ENCODE results near the gene ST7. TPM values are rescaled to one million over a fixed set of nuclear protein-coding genes. Genes with fewer than 3 reads are reported as not detected.

Gene ST7
- total RNA-seq, 1 donor from 2014 or later, result 18.9 TPM

DNA sequence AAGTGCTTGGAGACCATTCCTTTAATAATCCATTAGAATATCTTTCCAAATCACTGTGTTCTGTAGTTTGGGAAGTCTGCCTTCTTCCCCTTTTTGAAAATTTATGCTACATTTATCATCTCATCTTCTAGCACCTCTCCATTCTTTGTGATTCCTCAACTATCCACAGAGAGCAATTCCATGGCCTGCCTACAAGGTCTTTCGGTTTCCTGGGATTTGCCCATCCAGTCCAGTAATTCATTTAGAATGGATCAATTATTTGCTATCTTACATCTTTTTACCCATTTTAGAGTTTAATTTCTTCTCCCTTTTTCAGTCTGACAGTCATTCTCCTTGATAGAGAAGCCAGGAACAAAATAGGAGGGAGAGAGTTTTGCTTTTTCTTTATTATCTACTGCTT lies 179.8 kb downstream of the ST7 start:
- DNase-seq, result no peak

DNA sequence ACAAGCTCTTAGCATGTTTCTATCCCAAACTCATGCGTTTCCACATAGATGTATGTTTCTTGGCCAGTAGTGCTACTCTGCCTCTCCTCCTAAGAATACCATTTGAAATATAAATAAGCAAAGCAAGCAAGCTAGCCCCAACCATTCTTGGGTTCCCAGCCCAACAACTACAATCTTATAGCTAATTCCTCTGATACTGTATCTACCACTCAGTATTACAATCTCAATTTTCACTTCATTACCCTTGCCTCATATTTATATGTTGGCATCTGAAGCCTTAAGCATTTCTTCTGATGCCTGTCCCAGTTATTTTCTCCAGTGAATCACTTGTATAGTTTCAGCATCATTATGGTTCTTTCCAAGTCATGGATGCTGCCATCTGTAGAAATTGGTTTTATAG lies 181.1 kb downstream of the ST7 start:
- DNase-seq, result no peak

DNA sequence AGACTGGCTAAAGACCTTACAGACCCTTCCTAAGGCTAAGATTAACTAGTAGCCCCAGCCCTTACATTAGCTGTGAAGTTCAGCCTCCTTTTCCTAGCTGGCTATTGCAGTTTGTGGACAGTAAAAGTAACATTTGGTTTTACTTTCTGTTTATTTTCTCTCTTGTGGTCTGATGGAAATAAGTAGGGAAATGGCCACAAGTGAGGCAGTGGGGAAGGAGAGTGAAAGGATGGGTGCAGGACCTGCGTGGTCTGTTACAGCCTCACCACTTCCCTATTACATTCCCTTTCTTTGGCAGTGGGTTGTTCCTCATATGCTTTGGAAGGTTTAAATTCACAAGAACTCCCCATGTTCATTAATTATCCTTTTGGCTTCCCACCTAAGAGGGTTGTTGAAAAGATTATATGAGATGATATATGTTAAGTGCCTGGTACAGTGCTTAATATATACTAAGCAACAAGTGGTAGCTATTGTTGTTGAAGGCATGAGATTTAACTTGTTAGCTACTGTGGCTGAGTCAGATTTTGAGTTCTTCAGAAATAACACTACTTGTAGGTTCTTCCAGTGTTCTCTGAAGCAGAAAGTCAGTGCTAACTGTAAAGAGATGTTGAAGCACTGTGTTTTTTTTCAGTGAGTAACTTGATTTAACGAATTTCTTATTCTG lies 181.7 kb downstream of the ST7 start:
- no peak for DNase-seq

DNA sequence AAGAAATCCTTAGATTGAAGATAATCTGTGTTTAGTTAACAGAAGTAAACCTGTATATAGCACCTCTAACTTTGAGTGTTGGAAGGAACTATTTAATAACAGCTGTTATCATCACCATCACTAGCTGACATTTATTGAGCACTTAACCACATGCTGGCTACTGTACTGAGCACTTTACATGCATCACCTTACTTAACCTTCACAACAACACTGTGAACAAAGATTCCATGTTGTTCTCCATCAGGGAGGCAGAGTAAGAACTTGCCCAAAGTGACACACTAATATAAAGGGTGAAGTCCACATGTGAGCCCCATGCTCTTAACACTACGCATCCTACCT lies 182.2 kb downstream of the ST7 start:
- no peak for DNase-seq

DNA sequence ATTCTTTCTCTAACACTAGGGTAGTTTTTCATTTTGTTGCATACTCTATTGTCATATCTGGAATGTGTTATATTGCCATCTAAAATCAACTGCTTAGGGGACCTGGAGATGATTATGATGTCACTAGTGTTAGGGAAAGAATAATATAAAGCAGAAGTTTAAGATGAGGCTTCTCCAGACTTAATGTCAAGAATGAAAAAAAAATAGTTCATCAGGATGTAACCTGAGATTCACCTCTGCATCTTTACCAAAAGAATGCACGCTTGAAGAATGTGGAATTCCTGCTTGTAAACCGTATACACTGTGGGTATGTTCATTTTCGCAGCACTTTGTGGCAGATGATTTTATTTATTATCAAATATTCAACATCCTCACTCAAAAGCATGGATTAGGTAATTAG lies 184.6 kb downstream of the ST7 start:
- no peak for DNase-seq

DNA sequence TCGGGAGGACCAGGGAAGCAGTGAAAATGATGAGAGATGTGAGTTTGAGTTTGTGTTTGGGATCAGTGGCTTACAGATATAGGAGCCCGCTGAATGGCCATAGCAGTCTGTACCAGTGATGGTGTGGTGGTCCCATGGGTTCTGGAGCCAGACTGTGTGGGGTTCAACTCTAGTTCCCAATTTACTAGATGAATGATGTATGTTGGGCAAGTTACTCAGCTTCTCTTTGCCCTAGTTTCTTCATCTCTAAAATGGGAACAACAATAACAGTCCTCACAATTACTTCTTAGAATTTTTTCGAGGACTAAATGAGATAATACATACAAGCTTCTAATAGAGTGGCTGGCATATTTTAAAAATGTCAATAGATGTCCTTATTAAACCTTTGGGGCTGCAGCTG lies 185.2 kb downstream of the ST7 start:
- DNase-seq, result no peak

DNA sequence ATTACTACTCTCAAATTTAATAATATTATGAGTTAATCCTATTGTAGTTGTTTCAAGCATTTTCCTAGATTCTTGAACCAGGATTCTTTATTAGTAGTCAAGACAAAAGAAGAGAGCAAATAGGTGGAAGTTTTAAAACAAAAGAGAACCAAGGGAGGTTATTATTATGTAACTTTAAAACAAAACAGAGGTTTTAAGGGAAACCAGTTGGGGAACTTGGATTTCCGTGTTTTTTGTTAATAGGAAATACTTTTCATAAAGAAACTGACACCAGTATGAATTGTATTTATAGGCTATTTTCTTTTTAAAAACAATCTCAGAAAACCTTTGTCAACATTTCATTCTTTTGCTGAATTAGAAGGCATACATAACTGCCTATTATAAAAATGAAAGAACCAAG lies 185.7 kb downstream of the ST7 start:
- peak; percentile 12 for DNase-seq

DNA sequence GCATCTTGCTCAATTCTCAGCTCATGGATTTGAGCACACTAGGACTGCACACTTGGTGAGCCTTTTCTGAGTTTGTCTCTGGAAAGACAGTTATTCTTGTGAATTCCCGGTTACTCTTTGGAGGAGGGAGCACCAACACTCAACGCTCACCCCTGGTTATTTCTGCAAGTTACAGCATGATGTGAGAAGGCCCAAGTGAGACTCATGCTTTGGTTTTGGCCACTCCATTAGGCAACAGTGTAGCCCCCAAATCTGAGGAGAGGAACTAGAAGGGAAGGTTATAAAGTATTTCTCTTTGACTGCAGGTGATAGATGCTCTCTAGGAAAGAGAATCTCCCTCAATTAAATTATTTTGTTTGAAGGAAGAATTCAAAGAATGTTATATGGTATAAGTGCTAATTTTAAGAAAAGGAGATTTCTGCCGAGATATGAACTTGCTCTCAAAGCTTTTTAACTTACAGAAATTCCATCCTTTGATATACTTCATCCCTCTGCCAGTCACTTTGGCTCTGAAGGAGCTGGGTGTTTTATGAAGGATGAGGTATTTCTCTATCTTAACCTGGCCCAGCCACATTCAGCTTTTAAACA lies 186.2 kb downstream of the ST7 start:
- DNase-seq, result no peak

DNA sequence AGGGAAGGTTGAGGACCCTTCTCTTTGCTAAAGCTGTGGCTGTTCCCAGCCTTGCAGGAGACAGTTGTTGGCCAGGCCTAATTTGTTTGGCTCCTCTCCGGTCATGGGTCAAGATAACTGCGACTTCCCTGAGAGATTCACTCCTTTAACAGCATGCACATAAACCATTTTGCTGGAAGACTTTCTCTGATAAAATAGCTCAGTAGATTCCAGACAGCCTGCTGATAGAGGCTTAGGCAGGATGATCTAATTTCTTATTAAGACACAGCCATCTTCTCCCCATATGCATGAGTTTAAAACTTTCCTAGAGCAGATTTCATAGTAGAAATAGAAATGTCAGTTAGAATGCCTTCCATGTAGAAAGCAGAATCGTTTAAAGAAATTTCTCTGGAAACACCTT lies 187.6 kb downstream of the ST7 start:
- no peak for DNase-seq

DNA sequence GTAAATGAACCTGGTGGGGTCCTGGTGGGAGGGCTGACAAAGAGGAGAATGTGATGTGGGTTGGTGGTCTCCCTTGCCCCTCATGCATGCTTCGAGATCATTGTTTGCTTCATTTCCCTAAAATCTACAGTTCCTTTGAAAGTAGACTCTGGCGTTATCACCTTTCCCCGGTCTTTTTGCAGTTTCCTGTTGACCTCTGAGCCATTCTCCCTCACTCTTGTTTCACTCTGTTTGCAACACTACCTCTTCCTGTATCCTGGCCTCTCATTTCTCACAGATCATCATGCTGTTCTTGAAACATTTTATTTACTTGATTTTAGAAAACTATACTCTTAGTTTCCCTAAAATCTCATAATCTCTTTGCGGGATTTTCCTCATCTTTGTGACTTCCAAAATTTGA lies 189.8 kb downstream of the ST7 start:
- DNase-seq, result peak; percentile 43

DNA sequence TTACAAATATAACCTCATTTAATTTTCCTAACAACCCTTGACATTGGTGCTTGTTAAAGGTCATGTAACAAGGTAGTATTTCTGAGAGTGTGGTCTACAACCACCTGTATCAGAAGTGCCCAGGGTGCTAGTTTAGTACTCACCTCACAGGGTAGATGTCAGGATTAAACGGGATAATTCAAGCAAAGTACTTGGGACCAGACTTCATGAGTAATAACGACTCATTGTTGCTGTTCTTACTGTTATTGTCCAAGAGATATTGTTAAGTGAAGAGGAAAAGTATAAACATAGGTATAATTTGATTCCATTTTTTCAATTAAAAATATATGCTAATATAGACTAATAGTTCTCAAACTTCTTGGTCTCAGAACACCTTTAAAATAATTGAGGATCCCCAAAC lies 190.3 kb downstream of the ST7 start:
- peak; percentile 56 for DNase-seq

DNA sequence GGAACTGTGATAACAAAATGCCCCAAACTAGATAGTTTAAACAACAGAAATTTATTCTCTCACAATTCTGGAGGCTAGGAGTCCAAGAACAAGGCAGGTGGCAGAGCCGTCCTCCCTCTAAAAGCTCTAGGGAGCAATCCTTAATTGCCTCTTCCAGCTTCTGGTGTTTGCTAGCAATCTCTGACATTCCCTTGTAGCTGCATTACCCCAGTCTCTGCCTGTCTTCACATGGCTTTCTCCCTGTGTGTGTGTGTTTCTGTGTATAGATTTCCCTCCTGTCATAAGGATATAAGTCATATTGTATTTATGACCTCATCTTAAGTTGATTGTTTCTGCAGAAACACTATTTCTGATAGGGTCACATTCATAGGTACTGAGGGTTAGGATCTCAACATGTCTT lies 192.0 kb downstream of the ST7 start:
- DNase-seq, result peak; percentile 19

DNA sequence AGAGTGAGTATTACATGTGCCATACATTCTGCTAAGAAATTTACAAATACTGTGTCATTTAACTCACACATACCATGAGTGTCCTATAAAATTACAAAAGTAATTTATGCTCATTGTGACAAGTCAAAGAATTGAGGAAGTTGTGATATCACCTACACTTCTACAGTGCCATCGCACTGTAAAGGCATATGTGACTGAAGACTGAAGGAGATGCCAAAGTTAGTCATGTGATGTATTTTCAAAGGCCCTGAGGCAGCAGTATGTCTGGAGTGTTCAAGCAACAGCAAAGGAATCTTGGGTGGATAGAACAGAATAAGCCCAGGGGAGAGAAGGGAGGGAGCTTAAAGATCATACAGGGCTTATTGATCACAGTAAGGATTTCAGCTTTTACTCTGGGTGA lies 192.8 kb downstream of the ST7 start:
- no peak for DNase-seq

DNA sequence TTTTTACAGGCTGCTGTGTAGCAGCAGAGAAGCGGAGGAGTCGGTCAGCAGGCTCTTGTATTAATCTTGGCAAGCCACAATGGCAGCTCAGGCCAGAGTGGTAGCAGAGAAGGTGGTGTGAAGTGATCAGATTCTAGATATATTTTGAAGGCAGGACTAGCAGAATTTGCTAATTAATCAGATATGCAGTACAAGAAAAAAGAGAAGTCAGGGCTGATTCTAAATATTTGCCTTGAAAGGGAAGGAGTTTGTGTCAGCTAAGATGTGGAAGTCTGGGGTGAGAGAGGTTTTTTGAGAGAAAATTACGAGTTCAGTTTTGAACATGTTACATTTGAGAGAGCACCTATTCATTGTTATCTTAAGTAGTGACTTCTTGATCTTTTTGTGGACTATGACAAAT lies 193.2 kb downstream of the ST7 start:
- no peak for DNase-seq

DNA sequence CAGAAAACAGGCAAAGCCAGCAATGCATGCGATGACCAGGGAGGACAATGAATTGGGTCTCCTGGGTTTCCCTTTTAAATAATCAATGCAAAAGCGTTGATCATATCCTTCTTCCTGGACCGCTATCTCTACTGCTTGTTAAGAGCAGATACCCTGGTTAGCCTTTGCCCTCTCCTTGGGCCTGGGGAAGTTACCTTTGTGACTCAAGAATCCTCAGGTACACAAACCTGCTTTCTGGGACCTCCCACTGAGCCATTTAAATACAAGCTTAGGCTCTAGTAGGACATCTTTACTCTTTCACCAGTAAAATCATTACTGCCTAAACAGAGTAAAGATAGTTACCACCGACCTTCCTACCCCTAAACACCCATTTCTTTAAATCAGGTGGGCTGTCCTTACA lies 195.7 kb downstream of the ST7 start:
- DNase-seq, result no peak

DNA sequence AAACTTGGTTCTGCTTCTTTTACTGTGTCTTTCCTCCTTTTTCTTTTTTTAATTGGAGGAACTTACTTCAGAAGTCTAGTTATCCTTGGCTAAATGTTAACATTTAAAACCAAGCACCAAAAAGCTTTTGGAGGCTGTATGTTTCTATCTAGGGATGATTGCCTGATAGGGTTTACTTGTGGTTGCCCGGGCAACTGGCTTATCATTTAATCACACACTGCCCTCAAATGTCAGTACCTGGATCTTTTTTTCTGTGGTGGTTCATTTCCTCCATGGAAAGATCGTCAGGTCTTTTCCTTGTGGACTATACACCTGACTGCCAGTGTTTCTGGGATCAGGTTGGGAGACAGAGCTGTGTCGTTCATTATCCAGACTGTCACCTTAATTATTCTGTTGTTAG lies 196.4 kb downstream of the ST7 start:
- DNase-seq, result no peak

DNA sequence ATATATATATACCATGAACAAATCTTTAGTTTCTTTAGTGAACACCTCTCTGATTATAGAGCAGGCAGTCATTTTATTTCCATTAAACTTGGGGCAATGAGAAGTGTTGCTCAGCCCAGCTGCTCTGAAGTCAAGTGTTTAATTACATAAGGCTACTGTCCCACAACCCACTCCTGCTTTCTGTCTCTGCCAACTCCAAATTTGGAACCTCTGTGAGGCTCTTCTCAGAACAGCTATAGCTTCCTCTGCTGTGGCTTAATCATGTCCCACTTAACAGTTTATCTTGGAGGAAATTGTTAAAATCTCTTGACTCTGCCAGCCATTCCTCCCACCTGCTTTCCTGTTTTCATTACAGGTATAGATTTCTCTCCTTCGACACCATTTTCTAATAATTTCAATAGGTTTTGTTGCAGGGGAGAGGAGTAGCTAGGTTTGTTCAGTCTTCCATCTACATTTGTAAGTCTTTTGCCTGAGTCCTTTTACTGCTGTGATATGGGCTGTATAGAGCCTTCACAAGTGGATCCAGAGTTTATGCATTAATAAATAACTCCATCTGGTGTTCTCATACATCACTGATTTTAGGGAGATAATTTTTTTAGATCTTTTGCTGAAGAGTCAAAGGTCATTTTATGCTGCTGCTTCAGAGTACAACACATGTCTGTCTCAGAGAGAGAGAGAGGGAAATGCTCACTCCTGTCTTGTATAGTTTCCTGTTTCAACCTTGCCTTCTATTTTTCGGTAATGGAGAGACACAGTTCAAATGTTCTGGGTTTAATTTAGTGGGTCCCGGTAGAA lies 199.1 kb downstream of the ST7 start:
- no peak for DNase-seq

DNA sequence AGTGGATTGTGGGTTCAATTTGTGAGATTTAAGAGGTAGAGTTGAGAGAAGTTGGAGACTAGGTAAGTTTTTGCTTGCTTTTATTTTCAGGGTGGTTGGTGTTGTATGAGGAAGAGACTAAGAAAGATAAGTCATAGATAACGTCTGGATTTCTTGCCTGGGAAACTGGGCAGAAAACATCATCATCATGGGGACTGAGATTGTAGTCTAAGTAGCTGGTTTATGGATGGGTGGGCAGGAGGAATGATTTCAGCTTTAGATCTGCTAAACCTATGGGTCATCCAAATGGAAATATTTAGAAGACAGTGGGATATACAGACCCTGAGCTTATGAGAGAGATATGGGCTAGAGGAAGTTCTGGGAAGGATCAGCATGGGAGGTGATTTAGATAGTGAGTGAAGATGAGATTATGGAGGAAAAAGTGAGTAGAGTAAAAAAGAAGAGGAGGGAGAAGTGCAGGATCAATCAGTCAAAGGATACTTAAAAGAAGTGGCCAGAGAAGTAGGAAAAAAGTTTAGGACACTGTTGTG lies 199.8 kb downstream of the ST7 start:
- DNase-seq, result no peak

DNA sequence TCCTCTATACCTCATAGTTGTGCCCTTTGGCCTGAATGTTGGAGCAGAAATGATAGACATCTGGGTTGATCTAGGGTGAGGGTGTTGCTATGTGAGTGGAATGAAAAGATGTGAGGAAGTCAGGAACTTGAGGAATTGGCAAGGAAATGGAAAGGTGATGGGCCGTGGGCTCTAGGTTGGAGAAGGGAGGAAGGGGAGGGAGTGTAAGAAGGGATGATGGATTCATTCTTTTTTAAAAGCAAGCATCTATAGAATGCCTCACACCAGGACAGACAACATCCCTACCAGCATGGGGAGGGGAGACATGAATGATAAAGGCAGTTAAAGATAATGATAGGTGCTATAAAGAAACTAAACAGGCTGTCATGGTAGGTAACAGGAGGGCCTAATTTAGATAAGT lies 201.4 kb downstream of the ST7 start:
- no peak for DNase-seq

DNA sequence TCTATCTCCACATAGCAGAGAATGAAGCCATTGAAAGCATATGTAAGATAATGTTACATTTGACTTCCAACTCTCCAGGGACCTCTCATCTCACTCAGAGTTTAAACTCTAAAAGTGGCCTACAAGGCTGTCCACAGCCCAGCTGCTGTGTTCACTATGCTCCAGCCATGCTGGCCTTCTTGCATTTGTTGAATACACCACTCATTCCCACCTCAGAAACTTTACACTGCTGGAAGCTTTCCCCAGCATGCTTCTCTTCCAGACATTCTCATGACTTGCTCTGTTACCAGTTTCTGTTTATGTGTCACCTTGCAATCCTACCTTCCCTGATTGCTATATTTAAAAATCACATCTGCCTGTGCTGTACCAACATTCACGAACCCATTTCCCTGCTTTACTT lies 202.4 kb downstream of the ST7 start:
- DNase-seq, result no peak

DNA sequence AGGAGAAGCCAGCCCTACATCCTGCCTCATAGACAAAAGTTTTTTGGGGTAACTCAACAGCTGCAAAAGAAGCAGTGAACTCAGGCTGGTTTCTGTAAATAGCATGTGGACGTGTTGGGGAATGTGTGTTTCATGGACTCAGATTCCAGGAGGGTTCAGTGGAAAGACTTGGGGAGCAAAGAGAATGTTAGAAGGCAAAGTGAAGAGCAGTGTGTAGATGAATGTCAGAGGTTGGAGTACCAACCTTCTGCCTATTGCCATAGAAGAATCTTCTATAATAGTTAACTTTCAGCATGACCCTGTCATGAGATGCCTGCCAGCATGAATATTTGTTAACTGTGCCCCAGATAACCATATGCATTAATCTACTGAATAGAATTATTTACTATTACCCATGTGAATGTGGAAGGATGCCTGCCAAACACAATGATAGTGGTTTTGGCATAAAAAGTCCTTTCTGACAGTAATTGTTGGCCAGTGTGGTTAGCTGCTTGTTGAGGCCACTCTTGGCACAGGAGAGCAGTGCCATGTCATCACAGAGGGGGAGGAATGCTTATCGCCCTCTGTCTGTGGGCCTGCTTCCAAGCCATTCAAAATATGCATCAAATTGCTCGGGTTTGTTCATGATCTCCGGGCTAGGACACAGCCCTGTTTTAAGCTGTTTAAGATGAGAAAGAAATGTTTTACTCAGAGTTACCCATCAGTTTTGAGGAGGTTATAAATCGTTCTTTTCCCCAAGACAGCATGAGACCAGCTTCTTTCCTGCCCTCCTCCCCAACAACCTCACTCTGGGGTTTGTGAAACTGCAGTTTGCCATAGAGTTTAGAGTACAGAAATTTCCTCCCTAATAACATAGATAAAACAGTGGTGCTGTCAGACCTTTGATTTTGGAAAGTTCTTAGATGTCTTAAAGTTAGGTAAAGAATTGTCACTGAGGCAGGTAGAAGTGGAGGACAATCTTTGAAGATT lies 204.2 kb downstream of the ST7 start:
- peak; percentile 85 for DNase-seq

DNA sequence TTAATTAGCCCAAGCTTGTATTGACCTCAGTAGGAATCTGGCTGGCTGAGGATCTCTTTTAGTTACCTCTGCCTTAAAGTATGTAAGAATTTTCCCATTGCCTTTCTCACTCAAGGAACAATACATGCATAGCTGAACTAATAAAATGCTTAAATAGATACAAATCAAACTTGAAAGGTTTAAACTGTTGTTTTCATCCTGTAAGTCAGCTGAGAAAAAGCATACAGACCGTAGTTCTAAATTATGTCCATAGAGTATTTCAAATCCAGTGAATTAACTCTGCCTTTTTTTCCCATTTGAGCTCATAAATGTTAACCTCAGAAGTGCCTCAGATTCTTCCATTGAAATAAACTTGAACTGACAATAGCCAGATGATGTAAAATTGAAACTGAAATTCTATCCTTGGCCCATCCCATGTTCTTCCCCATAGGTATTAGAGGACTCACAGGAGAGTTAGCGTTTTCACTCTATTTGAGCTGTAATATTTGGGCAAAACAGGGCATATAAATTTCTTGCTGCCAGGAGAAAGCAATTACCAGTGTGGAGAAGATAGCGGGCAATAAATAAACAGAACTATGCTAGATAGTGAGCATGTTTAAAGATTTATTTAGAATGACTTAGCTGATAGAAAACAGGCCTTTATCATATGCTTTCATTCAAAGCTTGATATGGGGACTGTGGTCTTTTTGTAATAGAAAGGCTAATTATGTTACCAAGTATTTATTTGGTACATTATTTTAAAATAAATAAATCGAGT lies 205.8 kb downstream of the ST7 start:
- no peak for DNase-seq

Data from dermis blood vessel endothelial cell (primary cell).